ENCODE results near the gene UGCG. TPM values are rescaled to one million over a fixed set of nuclear protein-coding genes. Genes with fewer than 3 reads are reported as not detected.

The UGCG gene
- total RNA-seq, 2 experiments from 2014 or later = 42.1 to 44.0 TPM

DNA sequence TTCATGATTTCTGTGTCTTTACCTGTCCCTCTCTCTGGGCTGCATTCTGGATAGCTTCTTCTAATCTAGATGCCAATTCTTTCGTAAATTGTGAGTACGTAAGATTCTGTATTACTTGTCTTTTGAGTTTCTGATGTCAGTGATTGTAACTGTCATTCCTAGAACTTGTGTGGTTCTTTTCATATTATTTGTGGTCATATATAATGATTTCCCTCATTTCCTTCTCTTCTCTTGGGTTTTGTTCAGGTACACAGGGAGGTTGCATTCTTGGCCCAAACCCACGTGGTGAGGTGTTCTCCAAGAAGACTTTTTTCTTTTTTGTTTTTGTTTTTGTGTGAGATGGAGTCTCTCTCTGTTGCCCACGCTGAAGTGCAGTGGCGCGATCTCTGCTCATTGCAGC lies 13.8 kb downstream of the UGCG start:
- Histone ChIP-seq H3K27me3 (ENCODE audit: control insufficient read depth in 1 of 2, insufficient read depth in 2 of 2, low read length in 2 of 2) (no peaks in the 10 kb centered on the region), H3K27ac (ENCODE audit: low read depth in 1 of 2, low read length in 2 of 2) (no peak overlapping the region), H3K36me3 (ENCODE audit: insufficient read depth, low read length) (no peaks in the 10 kb centered on the region), H3K4me3 (ENCODE audit: low read length) (no peak overlapping the region), H3K4me1 (ENCODE audit: insufficient read depth, low read length) (peaks cover 69% of the 10 kb centered on the region), H3K9me3 (ENCODE audit: control insufficient read depth in 1 of 2, insufficient read depth in 1 of 2, low read length in 2 of 2) (no peaks in the 10 kb centered on the region)
- Mint-ChIP-seq H3K27ac (peak overlapping the region; percentile 60), H3K36me3 (ENCODE audit: low read depth) (peaks cover 12% of the 10 kb centered on the region), H3K4me1 (ENCODE audit: low read depth) (peaks cover 98% of the 10 kb centered on the region), H3K27me3 (no peaks in the 10 kb centered on the region), H3K9me3 (no peaks in the 10 kb centered on the region), H3K4me3 (peak overlapping the region; percentile 54)
- intact Hi-C loops (cut with DNase I, micrococcal nuclease) = no loop called here
- peak; percentile 40 for ATAC-seq (ENCODE audit: poor library complexity)
- ChIA-PET POLR2A (interaction anchor here (0.6 to 1.9 kb wide), 3 partner anchors 13 to 141 kb away, joined by 4 to 12 read pairs (median 8); partner anchors contain the start of gene UGCG), CTCF (no interaction called here)
- TF ChIP-seq CTCF (IDR thresholded peaks at IDR 0.05) = no peak
- DNase-seq = peak in 1 of 14 experiments; percentile 20

DNA sequence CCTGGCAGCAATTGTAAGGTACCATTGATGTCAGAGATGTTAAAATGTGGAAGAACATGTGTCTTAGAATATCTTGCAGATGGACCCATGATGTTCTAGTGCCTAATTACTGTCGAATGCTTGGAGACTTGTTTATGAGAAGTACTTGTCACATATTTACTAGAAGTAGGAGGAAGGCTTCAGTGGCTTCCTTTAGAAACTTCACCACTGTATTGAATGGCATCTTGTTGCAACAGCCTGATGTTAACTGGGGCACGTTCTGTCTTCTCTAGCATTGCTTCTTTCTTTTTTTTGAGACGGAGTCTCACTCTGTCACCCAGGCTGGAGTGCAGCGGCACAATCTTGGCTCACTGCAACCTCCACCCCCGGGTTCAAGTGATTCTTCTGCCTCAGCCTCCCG lies 16.5 kb downstream of the UGCG start:
- Histone ChIP-seq H3K27me3 (ENCODE audit: control insufficient read depth in 1 of 2, insufficient read depth in 2 of 2, low read length in 2 of 2) (no peaks in the 10 kb centered on the region), H3K9me3 (ENCODE audit: control insufficient read depth in 1 of 2, insufficient read depth in 1 of 2, low read length in 2 of 2) (no peaks in the 10 kb centered on the region), H3K4me3 (ENCODE audit: low read length) (no peak overlapping the region), H3K36me3 (ENCODE audit: insufficient read depth, low read length) (peaks cover 10% of the 10 kb centered on the region), H3K4me1 (ENCODE audit: insufficient read depth, low read length) (peaks cover 55% of the 10 kb centered on the region), H3K27ac (ENCODE audit: low read depth in 1 of 2, low read length in 2 of 2) (no peak overlapping the region)
- Mint-ChIP-seq H3K9me3 (no peaks in the 10 kb centered on the region), H3K27me3 (no peaks in the 10 kb centered on the region), H3K4me3 (peak overlapping the region; percentile 64), H3K27ac (peak overlapping the region; percentile 64), H3K4me1 (ENCODE audit: low read depth) (peaks cover 89% of the 10 kb centered on the region), H3K36me3 (ENCODE audit: low read depth) (peaks cover 28% of the 10 kb centered on the region)
- CTCF ChIA-PET = interaction anchor here (0.6 kb wide), 1 partner anchor 197 kb away, joined by 3 read pairs; no protein-coding TSS in a partner anchor
- ATAC-seq (ENCODE audit: poor library complexity) (peak; percentile 13), DNase-seq (peak in 1 of 14 experiments; percentile 11)
- TF ChIP-seq CTCF (IDR thresholded peaks at IDR 0.05) = no peak
- intact Hi-C loops (cut with DNase I, micrococcal nuclease) = loop anchor here in 1 of 2 experiments (2.0 kb wide), 1 partner anchor 14 kb away; no protein-coding TSS in a partner anchor
- POLR2A ChIA-PET = no interaction called here

- H3K4me3 ChIP-seq (ENCODE audit: low read length) = peak overlapping the region; percentile 1
- peaks cover 42% of the 10 kb centered on the region for H3K4me1 ChIP-seq (ENCODE audit: insufficient read depth, low read length)
- Mint-ChIP-seq H3K4me1 (ENCODE audit: low read depth) (peaks cover 74% of the 10 kb centered on the region), H3K27ac (peak overlapping the region; percentile 13), H3K4me3 (peak overlapping the region; percentile 40), H3K9me3 (no peaks in the 10 kb centered on the region), H3K36me3 (ENCODE audit: low read depth) (peaks cover 40% of the 10 kb centered on the region), H3K27me3 (no peaks in the 10 kb centered on the region)
- ChIA-PET POLR2A (interaction anchor here (1.5 to 3.5 kb wide), 4 partner anchors 12 to 24 kb away, joined by 3 to 19 read pairs (median 10); partner anchors contain the start of gene UGCG), CTCF (interaction anchor here (1.1 kb wide), 1 partner anchor 19 kb away, joined by 3 read pairs; the partner anchor contains the start of gene UGCG)
- intact Hi-C loops (cut with DNase I, micrococcal nuclease) = no loop called here
- peaks cover 17% of the 10 kb centered on the region for H3K36me3 ChIP-seq (ENCODE audit: insufficient read depth, low read length)
- DNase-seq (peak in 3 of 14 experiments; percentile 24 to 47 (median 45)), ATAC-seq (ENCODE audit: poor library complexity) (peak; percentile 43)
- H3K9me3 ChIP-seq (ENCODE audit: control insufficient read depth in 1 of 2, insufficient read depth in 1 of 2, low read length in 2 of 2) = no peaks in the 10 kb centered on the region
- no peaks in the 10 kb centered on the region for H3K27me3 ChIP-seq (ENCODE audit: control insufficient read depth in 1 of 2, insufficient read depth in 2 of 2, low read length in 2 of 2)
- TF ChIP-seq CTCF (IDR thresholded peaks at IDR 0.05) = no peak
- H3K27ac ChIP-seq (ENCODE audit: low read depth in 1 of 2, low read length in 2 of 2) = no peak overlapping the region
These were observed 18.3 kb downstream of the UGCG start for GRCh38 chr9:111914749-111915424.
